IMR-90 (cell line): ENCODE measurements around the gene DPH7. TPM values are rescaled to one million over a fixed set of nuclear protein-coding genes. Genes with fewer than 3 reads are reported as not detected.

Experiments used
- ATAC-seq: fragments of 200-7000 bp; cut with Tn5 transposase; 2 replicates; pipeline ENCODE4 v1.9.1; 2020; ENCODE audit warnings: low read depth, mild to moderate bottlenecking, moderate library complexity
- BruUV-seq: library from RNA; stranded (reverse); fragments of 400-500 nt; replicated peaks from 2 replicates; lab custom pipeline; 2021; lab: Mats Ljungman, UMichigan
- CTCF ChIA-PET: fragments of 300-600 bp; formaldehyde crosslinking; extraction: SDS; loops from one replicate; lab custom pipeline; 2021; ENCODE audit warnings: antibody characterized with exemption; lab: Yijun Ruan, JAX
- POLR2A ChIA-PET: fragments of 300-600 bp; sonication (Branson Sonifier 250); formaldehyde crosslinking; loops from one replicate; lab custom pipeline; 2022; ENCODE audit warnings: antibody characterized with exemption; ENCODE audit not compliant: unreplicated experiment; lab: Charles Lee
- DNase-seq: peaks from one replicate; pipeline ENCODE4 v3.0.0; 2013
- H2AFZ ChIP-seq: replicated peaks from 2 replicates; pipeline ENCODE3; 2013; ENCODE audit warnings: low read length, mild to moderate bottlenecking; ENCODE audit not compliant: poor library complexity
- H2AK5ac ChIP-seq: 2 replicates; pipeline ENCODE4 v1.6.1; 2013; ENCODE audit warnings: low read depth, low read length, inconsistent platforms
- H2AK9ac ChIP-seq: replicated peaks from 2 replicates; pipeline ENCODE3; 2013; ENCODE audit warnings: mild to moderate bottlenecking, low read depth, low read length, moderate library complexity; ENCODE audit not compliant: poor library complexity
- H2BK120ac ChIP-seq: 2 replicates; pipeline ENCODE4 v1.6.1; 2013; ENCODE audit warnings: low read depth, low read length, inconsistent platforms
- H2BK15ac ChIP-seq: 3 replicates; pipeline ENCODE4 v1.6.1; 2013; ENCODE audit warnings: low read depth, low read length, inconsistent platforms
- H2BK20ac ChIP-seq: 2 replicates; pipeline ENCODE4 v1.6.1; 2013; ENCODE audit warnings: low read depth, mild to moderate bottlenecking, inconsistent platforms, low read length, moderate library complexity
- H2BK5ac ChIP-seq: 2 replicates; pipeline ENCODE4 v1.6.1; 2013; ENCODE audit warnings: mild to moderate bottlenecking, low read depth, low read length, inconsistent platforms; ENCODE audit not compliant: poor library complexity, severe bottlenecking
- H3K14ac ChIP-seq: replicated peaks from 2 replicates; pipeline ENCODE4 v1.6.1; 2013; ENCODE audit warnings: low read depth, low read length, inconsistent platforms
- H3K18ac ChIP-seq: 2 replicates; pipeline ENCODE4 v1.6.1; 2013; ENCODE audit warnings: low read depth, low read length, control low read depth
- H3K23ac ChIP-seq: 2 replicates; pipeline ENCODE4 v1.6.1; 2013; ENCODE audit warnings: low read depth, low read length, inconsistent platforms
- H3K27ac ChIP-seq: 2 replicates; pipeline ENCODE4 v1.5.1; 2013; ENCODE audit warnings: mild to moderate bottlenecking, control low read depth, low read length; ENCODE audit not compliant: insufficient read depth
- H3K27me3 ChIP-seq: 2 replicates; pipeline ENCODE4 v1.6.1; 2013; ENCODE audit warnings: low read length; ENCODE audit not compliant: control insufficient read depth, insufficient read depth
- H3K36me3 ChIP-seq: 2 replicates; pipeline ENCODE4 v1.6.1; 2013; ENCODE audit warnings: low read length, mixed read lengths; ENCODE audit not compliant: control insufficient read depth, insufficient read depth
- H3K4ac ChIP-seq: 2 replicates; pipeline ENCODE4 v1.6.1; 2013; ENCODE audit warnings: low read depth, low read length, inconsistent platforms
- H3K4me1 ChIP-seq: 2 replicates; pipeline ENCODE4 v1.6.1; 2013; ENCODE audit warnings: low read length, mixed read lengths; ENCODE audit not compliant: control insufficient read depth, insufficient read depth
- H3K4me2 ChIP-seq: 2 replicates; pipeline ENCODE4 v1.6.1; 2013; ENCODE audit warnings: low read depth, mild to moderate bottlenecking, control low read depth, low read length, moderate library complexity
- H3K4me3 ChIP-seq: 2 replicates; pipeline ENCODE4 v1.5.1; 2013; ENCODE audit warnings: low read depth, mild to moderate bottlenecking, control low read depth, low read length, moderate library complexity; ENCODE audit not compliant: insufficient read depth
- H3K56ac ChIP-seq: 2 replicates; pipeline ENCODE4 v1.6.1; 2013; ENCODE audit warnings: low read length, inconsistent platforms; ENCODE audit not compliant: insufficient read depth; ENCODE audit errors: extremely low read depth
- H3K79me1 ChIP-seq, 2 experiments: 2 replicates each; pipeline ENCODE4 v1.6.1; 2013; ENCODE audit warnings: low read length in 2 of 2, inconsistent platforms in 1 of 2, low read depth in 1 of 2
- H3K9ac ChIP-seq: 2 replicates; pipeline ENCODE4 v1.6.1; 2013; ENCODE audit warnings: low read depth, low read length, control low read depth
- H3K9me1 ChIP-seq: 2 replicates; pipeline ENCODE4 v1.6.1; 2013; ENCODE audit warnings: low read length, inconsistent platforms; ENCODE audit not compliant: insufficient read depth
- H3K9me3 ChIP-seq: 2 replicates; pipeline ENCODE4 v1.6.1; 2013; ENCODE audit warnings: low read length; ENCODE audit not compliant: control insufficient read depth, insufficient read depth
- H4K20me1 ChIP-seq: 2 replicates; pipeline ENCODE4 v1.6.1; 2013; ENCODE audit warnings: low read length, inconsistent platforms; ENCODE audit not compliant: insufficient read depth
- H4K5ac ChIP-seq: 2 replicates; pipeline ENCODE4 v1.6.1; 2013; ENCODE audit warnings: mild to moderate bottlenecking, low read depth, low read length, control low read depth
- H4K8ac ChIP-seq, 2 experiments: 2 replicates each; pipeline ENCODE4 v1.6.1; 2013; ENCODE audit warnings: low read depth in 2 of 2, low read length in 2 of 2, control low read depth in 1 of 2, inconsistent platforms in 1 of 2
- H4K91ac ChIP-seq: 2 replicates; pipeline ENCODE4 v1.6.1; 2013; ENCODE audit warnings: low read depth, low read length, inconsistent platforms; ENCODE audit not compliant: insufficient read depth
- MAZ ChIP-seq: IDR thresholded peaks from 2 replicates; pipeline ENCODE4 v1.6.1; 2012; ENCODE audit warnings: low read depth, mild to moderate bottlenecking, low read length, improper control_type of control experiment, moderate library complexity, borderline replicate concordance
- NFE2L2 ChIP-seq: fragments of 150-350 bp; IDR thresholded peaks from 2 replicates; pipeline ENCODE4 v1.6.1; 2016; ENCODE audit warnings: low read depth, mild to moderate bottlenecking, low read length
- RAD21 ChIP-seq: IDR thresholded peaks from 2 replicates; pipeline ENCODE4 v1.6.1; 2012; ENCODE audit warnings: low read length, improper control_type of control experiment
- RCOR1 ChIP-seq: IDR thresholded peaks from 2 replicates; pipeline ENCODE4 v1.6.1; 2012; ENCODE audit warnings: mild to moderate bottlenecking, low read length, improper control_type of control experiment; ENCODE audit not compliant: insufficient replicate concordance
- RFX5 ChIP-seq: IDR thresholded peaks from 2 replicates; pipeline ENCODE4 v1.8.0; 2012; ENCODE audit warnings: low read depth, mild to moderate bottlenecking, low read length, moderate library complexity
- USF2 ChIP-seq: fragments of 150-350 bp; IDR thresholded peaks from 2 replicates; pipeline ENCODE4 v1.6.1; 2017; ENCODE audit warnings: mild to moderate bottlenecking, antibody characterized with exemption, low read length, low read depth
- WGBS, 2 experiments: methylation state at CpG; one replicate each; pipeline versions ENCODE4 v1.1.5 to v1.1.7; 2013; ENCODE audit warnings: missing lambda C conversion rate in 2 of 2; ENCODE audit not compliant: insufficient read length in 1 of 2; ENCODE audit errors: extremely low coverage in 2 of 2; 5-methylcytosine and 5-hydroxymethylcytosine counted together
- dilution Hi-C: fragments of 300-500 bp; cut with HindIII; formaldehyde crosslinking; loops from one replicate; pipeline ENCODE4 v1.14.3; 2018; ENCODE audit warnings: low sequenced_read_pairs; ENCODE audit not compliant: unreplicated experiment
- in situ Hi-C: fragments of 300-500 bp; cut with MboI; formaldehyde crosslinking; loops from 3 replicates; pipeline ENCODE4 v1.14.3; 2019; ENCODE audit warnings: low sequenced_read_pairs, inconsistent platforms, mixed read lengths
- intact Hi-C: fragments of 100-400 bp; cut with micrococcal nuclease; formaldehyde crosslinking; loops from 2 replicates; pipeline ENCODE4 v1.10.0; 2022
- polyA plus RNA-seq, 3 experiments: library from polyadenylated mRNA; depleted of rRNA; stranded (reverse); fragments of >200 nt; gene quantifications; 2 replicates each; pipeline ENCODE4 v1.2.3, GENCODE V29; 2012; ENCODE audit warnings: low replicate concordance in 1 of 3
- total RNA-seq: library from RNA; depleted of rRNA; stranded (reverse); fragments of >200 nt; gene quantifications from 2 replicates; pipeline ENCODE4 v1.2.3, GENCODE V29; 2012
- TF ChIP-seq, protein P1 (sequence below): conservative IDR thresholded peaks from 2 replicates; pipeline ENCODE4 v1.5.1; 2012; ENCODE audit warnings: mild to moderate bottlenecking, low read depth, low read length, improper control_type of control experiment
- TF ChIP-seq, protein P2 (sequence below): fragments of 150-350 bp; IDR thresholded peaks from 2 replicates; pipeline ENCODE4 v1.6.1; 2016; ENCODE audit warnings: low read depth, mild to moderate bottlenecking, low read length, moderate library complexity, borderline replicate concordance

The DPH7 gene
- total and polyA plus RNA-seq, 2 of the 4 experiments (the other 2 are of a cell fraction) = 12.5 to 33.7 TPM

DNA sequence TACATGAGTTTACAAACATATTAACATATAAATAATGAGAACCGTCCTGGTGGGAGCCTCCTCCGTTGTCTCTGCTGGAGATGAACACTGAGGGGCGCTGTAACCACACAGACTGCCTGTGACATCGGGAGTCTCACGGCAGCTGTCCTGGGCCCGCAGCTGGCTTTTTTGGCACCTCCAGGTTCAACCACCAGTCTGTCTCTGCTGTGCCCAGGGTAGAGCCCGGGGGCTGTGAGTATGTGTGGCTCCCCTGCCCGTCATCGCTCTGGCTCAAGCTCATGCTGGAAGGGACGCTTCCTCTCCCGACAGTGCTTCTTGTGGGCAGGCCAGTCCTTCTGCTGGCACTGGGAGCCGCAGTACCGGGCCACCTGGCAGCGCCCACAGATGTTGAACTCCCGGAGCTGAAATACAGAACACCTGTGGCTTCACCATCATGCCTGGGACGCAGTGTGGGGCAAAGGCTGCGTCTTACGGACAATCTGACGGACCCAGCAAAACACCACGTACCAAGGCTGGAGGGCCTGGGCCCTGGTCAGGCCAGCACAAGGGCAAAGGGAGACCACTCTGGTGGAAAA, 3.6 kb upstream of the DPH7 start:
- Histone ChIP-seq H3K9me1 (peaks cover 5% of the 10 kb centered on the region; the same call in 1 of the 2 replicates), H3K18ac (no peak overlapping the region), H3K14ac (no peak overlapping the region), H2AK5ac (no peak overlapping the region), H2BK15ac (no peak overlapping the region), H3K79me1 (peaks cover 6 to 33% of the 10 kb centered on the region in 2 experiments; a peak in 2 of 4 replicates), H3K9me3 (no peaks in the 10 kb centered on the region), H3K56ac (no peak overlapping the region), H4K20me1 (peaks cover 7% of the 10 kb centered on the region), H3K36me3 (peaks cover 35% of the 10 kb centered on the region), H3K4me2 (no peak overlapping the region), H3K4ac (no peak overlapping the region), H3K4me3 (no peak overlapping the region), H3K9ac (no peak overlapping the region), H4K5ac (no peak overlapping the region), H3K27me3 (no peaks in the 10 kb centered on the region), H2AFZ (no peak overlapping the region), H3K27ac (no peak overlapping the region), H2BK20ac (no peak overlapping the region), H4K8ac (no peak overlapping the region), H2BK5ac (no peak overlapping the region), H4K91ac (no peak overlapping the region), H2AK9ac (no peak overlapping the region), H3K23ac (no peak overlapping the region), H2BK120ac (no peak overlapping the region), H3K4me1 (peaks cover 3% of the 10 kb centered on the region)
- no peak for TF ChIP-seq RFX5
- no peak for TF ChIP-seq NFE2L2
- no peak for TF ChIP-seq MAZ
- no peak for TF ChIP-seq USF2
- no peak for TF ChIP-seq RCOR1
- TF ChIP-seq, protein P1, sequence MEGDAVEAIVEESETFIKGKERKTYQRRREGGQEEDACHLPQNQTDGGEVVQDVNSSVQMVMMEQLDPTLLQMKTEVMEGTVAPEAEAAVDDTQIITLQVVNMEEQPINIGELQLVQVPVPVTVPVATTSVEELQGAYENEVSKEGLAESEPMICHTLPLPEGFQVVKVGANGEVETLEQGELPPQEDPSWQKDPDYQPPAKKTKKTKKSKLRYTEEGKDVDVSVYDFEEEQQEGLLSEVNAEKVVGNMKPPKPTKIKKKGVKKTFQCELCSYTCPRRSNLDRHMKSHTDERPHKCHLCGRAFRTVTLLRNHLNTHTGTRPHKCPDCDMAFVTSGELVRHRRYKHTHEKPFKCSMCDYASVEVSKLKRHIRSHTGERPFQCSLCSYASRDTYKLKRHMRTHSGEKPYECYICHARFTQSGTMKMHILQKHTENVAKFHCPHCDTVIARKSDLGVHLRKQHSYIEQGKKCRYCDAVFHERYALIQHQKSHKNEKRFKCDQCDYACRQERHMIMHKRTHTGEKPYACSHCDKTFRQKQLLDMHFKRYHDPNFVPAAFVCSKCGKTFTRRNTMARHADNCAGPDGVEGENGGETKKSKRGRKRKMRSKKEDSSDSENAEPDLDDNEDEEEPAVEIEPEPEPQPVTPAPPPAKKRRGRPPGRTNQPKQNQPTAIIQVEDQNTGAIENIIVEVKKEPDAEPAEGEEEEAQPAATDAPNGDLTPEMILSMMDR = peak; percentile 31; the same call in 1 of the 2 replicates
- TF ChIP-seq, protein P2, sequence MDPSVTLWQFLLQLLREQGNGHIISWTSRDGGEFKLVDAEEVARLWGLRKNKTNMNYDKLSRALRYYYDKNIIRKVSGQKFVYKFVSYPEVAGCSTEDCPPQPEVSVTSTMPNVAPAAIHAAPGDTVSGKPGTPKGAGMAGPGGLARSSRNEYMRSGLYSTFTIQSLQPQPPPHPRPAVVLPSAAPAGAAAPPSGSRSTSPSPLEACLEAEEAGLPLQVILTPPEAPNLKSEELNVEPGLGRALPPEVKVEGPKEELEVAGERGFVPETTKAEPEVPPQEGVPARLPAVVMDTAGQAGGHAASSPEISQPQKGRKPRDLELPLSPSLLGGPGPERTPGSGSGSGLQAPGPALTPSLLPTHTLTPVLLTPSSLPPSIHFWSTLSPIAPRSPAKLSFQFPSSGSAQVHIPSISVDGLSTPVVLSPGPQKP = no peak
- peak; percentile 44; the same call in 1 of the 2 replicates for TF ChIP-seq RAD21
- in situ Hi-C loops (no loop called here), dilution Hi-C loops (no loop called here), intact Hi-C loops (no loop called here)
- DNase-seq (no peak), ATAC-seq (no peak)
- ChIA-PET POLR2A (no interaction called here), CTCF (no interaction called here)
- WGBS, 2 experiments = 82% methylated on average over 12 of the region's 20 CpGs; no CpG with 5 or more reads in 1 of the 2 experiments
- BruUV-seq = no TSS peak
